CD14-positive monocyte (primary cell): ENCODE data around the gene PRTFDC1. TPM values are rescaled to one million over a fixed set of nuclear protein-coding genes. Genes with fewer than 3 reads are reported as not detected.

Experiments used
- DNase-seq, 3 donors: peaks; one replicate each; pipeline ENCODE4 v3.0.0-alpha.2; 2011 to 2022
- H2AFZ ChIP-seq: 2 replicates; pipeline ENCODE4 v1.6.0; 2012; ENCODE audit warnings: mild to moderate bottlenecking, low read depth, low read length, inconsistent platforms; ENCODE audit not compliant: insufficient read depth, poor library complexity, severe bottlenecking
- H3K27ac ChIP-seq, 2 donors: 1 replicate in 1 of 2; 2 replicates in 1 of 2; pipeline ENCODE4 v1.5.1; 2012 to 2013; ENCODE audit warnings: low read length in 2 of 2, control low read depth in 1 of 2, inconsistent platforms in 1 of 2, low read depth in 1 of 2, mild to moderate bottlenecking in 1 of 2
- H3K27me3 ChIP-seq, 2 donors: one replicate each; pipeline versions ENCODE4 v1.6.0 to v1.6.1; 2011 to 2013; ENCODE audit warnings: low read length in 2 of 2; ENCODE audit not compliant: control insufficient read depth in 2 of 2, insufficient read depth in 2 of 2
- H3K36me3 ChIP-seq, 2 donors: replicated peaks in 1 of 2; 1 replicate in 1 of 2; 2 replicates in 1 of 2; pipeline versions ENCODE4 v1.5.1 to v1.6.1; 2012 to 2013; ENCODE audit warnings: low read length in 2 of 2, control low read depth in 1 of 2, inconsistent platforms in 1 of 2, mild to moderate bottlenecking in 1 of 2; ENCODE audit not compliant: insufficient read depth in 2 of 2, control insufficient read depth in 1 of 2
- H3K4me1 ChIP-seq, 2 donors: 1 replicate in 1 of 2; 2 replicates in 1 of 2; pipeline versions ENCODE4 v1.5.1 to v1.6.1; 2012 to 2013; ENCODE audit warnings: low read length in 2 of 2, control low read depth in 1 of 2, inconsistent platforms in 1 of 2, mild to moderate bottlenecking in 1 of 2, moderate library complexity in 1 of 2; ENCODE audit not compliant: insufficient read depth in 2 of 2, control insufficient read depth in 1 of 2
- H3K4me2 ChIP-seq: replicated peaks from 2 replicates; pipeline ENCODE3; 2012; ENCODE audit warnings: low read length, moderate library complexity, mild to moderate bottlenecking; ENCODE audit not compliant: poor library complexity, severe bottlenecking; ENCODE audit errors: extremely low read depth
- H3K4me3 ChIP-seq, 3 experiments: fragments of 200-600 bp in 1 of 3; sonication (generic) in 1 of 3; replicated peaks in 1 of 3; 1 replicate in 2 of 3; 2 replicates in 1 of 3; pipeline ENCODE4 v1.5.1; 2011 to 2013; ENCODE audit warnings: low read length in 3 of 3, mild to moderate bottlenecking in 3 of 3, control low read depth in 2 of 3, low read depth in 2 of 3, inconsistent platforms in 1 of 3, moderate library complexity in 1 of 3
- H3K79me2 ChIP-seq: 2 replicates; pipeline ENCODE4 v1.6.0; 2012; ENCODE audit warnings: mild to moderate bottlenecking, control low read depth, inconsistent platforms, low read length, moderate library complexity; ENCODE audit not compliant: insufficient read depth
- H3K9ac ChIP-seq: 2 replicates; pipeline ENCODE4 v1.6.0; 2017; ENCODE audit warnings: low read length, mild to moderate bottlenecking; ENCODE audit not compliant: insufficient read depth, poor library complexity, severe bottlenecking
- H3K9me3 ChIP-seq, 2 donors: replicated peaks in 1 of 2; 1 replicate in 1 of 2; 2 replicates in 1 of 2; pipeline versions ENCODE4 v1.5.1 to v1.6.1; 2012 to 2013; ENCODE audit warnings: low read length in 2 of 2, control low read depth in 1 of 2; ENCODE audit not compliant: control insufficient read depth in 1 of 2, insufficient read depth in 1 of 2
- H4K20me1 ChIP-seq: 2 replicates; pipeline ENCODE4 v1.6.0; 2012; ENCODE audit warnings: mild to moderate bottlenecking, low read length, control low read depth, moderate library complexity; ENCODE audit not compliant: insufficient read depth
- H3K27ac Mint-ChIP-seq, 7 donors: one replicate each; pipeline ENCODE4 v1.8.0; 2020; ENCODE audit warnings: mild to moderate bottlenecking in 7 of 7, mixed read lengths in 7 of 7, moderate library complexity in 6 of 7, inconsistent platforms in 2 of 7
- H3K27me3 Mint-ChIP-seq, 3 donors: one replicate each; pipeline ENCODE4 v1.8.0; 2021 to 2022; ENCODE audit warnings: low read depth in 3 of 3, mild to moderate bottlenecking in 3 of 3, mixed read lengths in 3 of 3, moderate library complexity in 3 of 3, inconsistent platforms in 1 of 3
- H3K36me3 Mint-ChIP-seq, 2 donors: one replicate each; pipeline ENCODE4 v1.8.0; 2020; ENCODE audit warnings: mixed read lengths in 2 of 2, inconsistent platforms in 1 of 2, mild to moderate bottlenecking in 1 of 2
- H3K4me1 Mint-ChIP-seq: one replicate; pipeline ENCODE4 v1.8.0; 2020; ENCODE audit warnings: mild to moderate bottlenecking, mixed read lengths
- H3K4me3 Mint-ChIP-seq, 2 donors: one replicate each; pipeline ENCODE4 v1.8.0; 2020; ENCODE audit warnings: mild to moderate bottlenecking in 2 of 2, mixed read lengths in 2 of 2, moderate library complexity in 1 of 2
- H3K9me3 Mint-ChIP-seq, 7 donors: one replicate each; pipeline ENCODE4 v1.8.0; 2020 to 2022; ENCODE audit warnings: mixed read lengths in 7 of 7, mild to moderate bottlenecking in 6 of 7, moderate library complexity in 6 of 7, inconsistent platforms in 2 of 7
- CTCF ChIP-seq: fragments of 200-600 bp; IDR thresholded peaks from one replicate; pipeline ENCODE4 v1.8.0; 2022; ENCODE audit warnings: antibody characterized with exemption, mild to moderate bottlenecking
- WGBS: methylation state at CpG from one replicate; pipeline ENCODE4 v1.1.5; 2013; ENCODE audit warnings: missing lambda C conversion rate; ENCODE audit not compliant: insufficient coverage; 5-methylcytosine and 5-hydroxymethylcytosine counted together
- intact Hi-C, 2 donors: fragments of 100-400 bp; cut with micrococcal nuclease; formaldehyde crosslinking; loops; one replicate each; pipeline versions ENCODE4 v1.15.0 to v1.15.1; 2023
- polyA plus RNA-seq, 3 donors: library from polyadenylated mRNA; depleted of rRNA in 1 of 3; unstranded in 2 of 3; stranded (reverse) in 1 of 3; fragments of 300-500 nt in 2 of 3; fragments of >200 nt in 1 of 3; fragmentation: Illumina TruSeq in 2 of 3; gene quantifications; 1 replicate in 2 of 3; 2 replicates in 1 of 3; pipeline ENCODE4 v1.2.3, GENCODE V29; 2012 to 2021

The PRTFDC1 gene
- polyA plus RNA-seq, 3 donors = not detected

GRCh38 chr10:24992512-24993133 is 40.2 kb upstream of the PRTFDC1 start:
- no peak for DNase-seq
- Histone ChIP-seq H3K4me2 (no peak overlapping the region), H4K20me1 (no peaks in the 10 kb centered on the region), H3K27ac (no peak overlapping the region), H3K9me3 (no peaks in the 10 kb centered on the region), H2AFZ (no peak overlapping the region), H3K27me3 (no peaks in the 10 kb centered on the region), H3K79me2 (no peaks in the 10 kb centered on the region), H3K4me1 (no peaks in the 10 kb centered on the region), H3K36me3 (no peaks in the 10 kb centered on the region), H3K9ac (no peak overlapping the region), H3K4me3 (no peak overlapping the region)
- TF ChIP-seq CTCF = no peak
- Mint-ChIP-seq H3K36me3 (no peaks in the 10 kb centered on the region), H3K27ac (no peak overlapping the region), H3K9me3 (peaks cover 0 to 2% (median 0%) of the 10 kb centered on the region in 7 donors), H3K4me3 (no peak overlapping the region), H3K27me3 (peaks cover 0 to 3% (median 3%) of the 10 kb centered on the region in 3 donors), H3K4me1 (peaks cover 8% of the 10 kb centered on the region)
- intact Hi-C loops = no loop called here
- WGBS = 79% methylated on average over 2 of the region's 3 CpGs

- no peaks in the 10 kb centered on the region for H3K4me1 ChIP-seq
- no peaks in the 10 kb centered on the region for H3K36me3 ChIP-seq
- Mint-ChIP-seq H3K27me3 (peaks cover 0 to 3% (median 1%) of the 10 kb centered on the region in 3 donors), H3K9me3 (peaks cover 0 to 1% (median 0%) of the 10 kb centered on the region in 7 donors), H3K27ac (no peak overlapping the region), H3K36me3 (no peaks in the 10 kb centered on the region), H3K4me1 (peaks cover 8% of the 10 kb centered on the region), H3K4me3 (no peak overlapping the region)
- no peaks in the 10 kb centered on the region for H3K9me3 ChIP-seq
- TF ChIP-seq CTCF = no peak
- DNase-seq = no peak
- H4K20me1 ChIP-seq = no peaks in the 10 kb centered on the region
- H3K4me2 ChIP-seq = no peak overlapping the region
- no peak overlapping the region for H3K9ac ChIP-seq
- no peak overlapping the region for H3K27ac ChIP-seq
- no peaks in the 10 kb centered on the region for H3K79me2 ChIP-seq
- H3K27me3 ChIP-seq = no peaks in the 10 kb centered on the region
- 100% methylated on average over 6 of the region's 13 CpGs for WGBS
- H3K4me3 ChIP-seq = no peak overlapping the region
- no peak overlapping the region for H2AFZ ChIP-seq
- intact Hi-C loops = no loop called here
Observed at GRCh38 chr10:24991298-24991697, 38.9 kb upstream of the PRTFDC1 start.
